Transverse colon (tissue), 4 donors: ENCODE data around the gene LRRC7. TPM values are rescaled to one million over a fixed set of nuclear protein-coding genes. Genes with fewer than 3 reads are reported as not detected.
"Not testable (repeated sequence)": the region's sequence is repeated elsewhere in the genome, so short reads cannot be mapped to it uniquely, and the experiment has no call there.

Experiments
- DNase-seq: peaks from one replicate; pipeline ENCODE4 v3.0.0-alpha.2; 2019
- H3K27ac ChIP-seq, 4 donors: fragments of 200-600 bp; sonication (generic); 2 replicates each; pipeline ENCODE4 v1.5.1; 2016 to 2018; ENCODE audit warnings: inconsistent platforms in 4 of 4
- H3K27me3 ChIP-seq: fragments of 200-600 bp; sonication (generic); 2 replicates; pipeline ENCODE4 v1.5.1; 2017; ENCODE audit warnings: inconsistent platforms
- H3K36me3 ChIP-seq, 4 donors: fragments of 200-600 bp; sonication (generic); 2 replicates each; pipeline ENCODE4 v1.5.1; 2017 to 2019; ENCODE audit warnings: inconsistent platforms in 4 of 4
- H3K4me1 ChIP-seq, 4 donors: fragments of 200-600 bp; sonication (generic); 2 replicates each; pipeline ENCODE4 v1.5.1; 2017 to 2020; ENCODE audit warnings: inconsistent platforms in 4 of 4
- H3K4me3 ChIP-seq, 4 donors: fragments of 200-600 bp; sonication (generic); 1 replicate in 1 of 4; 2 replicates in 3 of 4; pipeline versions ENCODE4 v1.5.1 to v1.6.1; 2017 to 2019; ENCODE audit warnings: inconsistent platforms in 4 of 4
- H3K9me3 ChIP-seq, 2 donors: fragments of 200-600 bp; sonication (generic); 2 replicates each; pipeline ENCODE4 v1.5.1; 2017 to 2019; ENCODE audit warnings: inconsistent platforms in 2 of 2
- CTCF ChIP-seq, 5 experiments: fragments of 200-600 bp in 3 of 5; fragments of 450-650 bp in 2 of 5; sonication (generic) in 3 of 5; IDR thresholded peaks; 1 replicate in 2 of 5; 2 replicates in 3 of 5; pipeline ENCODE4 v1.5.1; 2016 to 2017; ENCODE audit warnings: antibody characterized with exemption in 5 of 5, inconsistent platforms in 3 of 5, mild to moderate bottlenecking in 2 of 5, moderate library complexity in 1 of 5
- EP300 ChIP-seq: sonication (generic); formaldehyde crosslinking; IDR thresholded peaks from one replicate; pipeline ENCODE4 v1.6.1; 2017; ENCODE audit warnings: antibody characterized with exemption, low read depth
- POLR2A ChIP-seq: fragments of 450-650 bp; IDR thresholded peaks from one replicate; pipeline ENCODE4 v1.6.1; 2016; ENCODE audit warnings: antibody characterized with exemption, mild to moderate bottlenecking, moderate library complexity
- POLR2AphosphoS5 ChIP-seq, 3 donors: sonication (generic); formaldehyde crosslinking; IDR thresholded peaks; one replicate each; pipeline ENCODE4 v1.6.1; 2016; ENCODE audit warnings: antibody characterized with exemption in 3 of 3
- WGBS, 2 donors: methylation state at CpG; one replicate each; pipeline ENCODE4 v1.1.5; 2018; ENCODE audit warnings: low coverage in 1 of 2; 5-methylcytosine and 5-hydroxymethylcytosine counted together
- in situ Hi-C, 4 donors: fragments of 200-750 bp; cut with MboI; loops; one replicate each; pipeline versions ENCODE4 v1.15.0 to v1.15.1; 2017; ENCODE audit warnings: low sequenced_read_pairs in 3 of 4, low pct_ligation_motif_present in 1 of 4, low pct_unique_long_range_greater_than_20kb in 1 of 4
- intact Hi-C: fragments of 100-400 bp; cut with DNase I; formaldehyde crosslinking; loops from one replicate; pipeline ENCODE4 v1.15.1; 2023; ENCODE audit warnings: low total_unique reads
- total RNA-seq, 4 donors: library from RNA; depleted of rRNA; stranded (reverse); fragments of >200 nt; gene quantifications; one replicate each; pipeline ENCODE4 v1.1.0, GENCODE V29; 2016

LRRC7 gene
- total RNA-seq, 4 donors from 2014 or later = 0.32 to 1.1 TPM; not detected in 2

GRCh38 chr1:69921486-69921885 lies 353.8 kb downstream of the LRRC7 start:
- TF ChIP-seq CTCF (IDR thresholded peaks at IDR 0.05) (no peak), POLR2A (no peak), POLR2AphosphoS5 (IDR thresholded peaks at IDR 0.05) (no peak), EP300 (no peak)
- no peaks in the 10 kb centered on the region for H3K36me3 ChIP-seq
- in situ Hi-C loops = no loop called here
- H3K9me3 ChIP-seq = no peaks in the 10 kb centered on the region
- intact Hi-C loops = no loop called here
- no peak for DNase-seq
- H3K27me3 ChIP-seq = no peaks in the 10 kb centered on the region
- H3K4me3 ChIP-seq = no peak overlapping the region
- H3K4me1 ChIP-seq = no peaks in the 10 kb centered on the region
- no peak overlapping the region for H3K27ac ChIP-seq

- in situ Hi-C loops, H3K9me3 ChIP-seq, H3K27me3 ChIP-seq, H3K4me1 ChIP-seq, H3K4me3 ChIP-seq, intact Hi-C loops, H3K36me3 ChIP-seq, DNase-seq, H3K27ac ChIP-seq: not testable (repeated sequence)
- WGBS, 2 donors = 89% methylated on average over 14 of the region's 14 CpGs; no CpG with 5 or more reads in 1 of the 2 donors
Observed at GRCh38 chr1:69928234-69928633, 360.5 kb downstream of the LRRC7 start.

- Histone ChIP-seq H3K36me3 (no peaks in the 10 kb centered on the region), H3K4me1 (no peaks in the 10 kb centered on the region), H3K4me3 (no peak overlapping the region), H3K27ac (no peak overlapping the region), H3K9me3 (no peaks in the 10 kb centered on the region), H3K27me3 (no peaks in the 10 kb centered on the region)
- intact Hi-C loops = no loop called here
- no peak for DNase-seq
- in situ Hi-C loops = no loop called here
- WGBS, 2 donors = 75 to 80% methylated on average over 2 of the region's 2 CpGs
- no peak for TF ChIP-seq CTCF (IDR thresholded peaks at IDR 0.05)
- no peak for TF ChIP-seq POLR2AphosphoS5 (IDR thresholded peaks at IDR 0.05)
- no peak for TF ChIP-seq POLR2A
- no peak for TF ChIP-seq EP300
Observed at GRCh38 chr1:69929308-69930057, 361.8 kb downstream of the LRRC7 start.

- WGBS, 2 donors = 89 to 100% methylated on average over 1 to 2 of the region's 2 CpGs
- in situ Hi-C loops = no loop called here
- no peaks in the 10 kb centered on the region for H3K36me3 ChIP-seq
Observed at GRCh38 chr1:69930396-69930795, 362.7 kb downstream of the LRRC7 start.

More at GRCh38 chr1:69930396-69930795, 362.7 kb downstream of the LRRC7 start:
- H3K27ac ChIP-seq = no peak overlapping the region
- TF ChIP-seq CTCF (IDR thresholded peaks at IDR 0.05) = no peak
- TF ChIP-seq POLR2A = no peak
- TF ChIP-seq EP300 = no peak
- no peak for TF ChIP-seq POLR2AphosphoS5 (IDR thresholded peaks at IDR 0.05)
- no peak for DNase-seq
- no peak overlapping the region for H3K4me3 ChIP-seq
- intact Hi-C loops = no loop called here
- no peaks in the 10 kb centered on the region for H3K27me3 ChIP-seq
- H3K4me1 ChIP-seq = no peaks in the 10 kb centered on the region
- H3K9me3 ChIP-seq = no peaks in the 10 kb centered on the region
